Measurements from ENCODE around the gene CLIC5.

DNA sequence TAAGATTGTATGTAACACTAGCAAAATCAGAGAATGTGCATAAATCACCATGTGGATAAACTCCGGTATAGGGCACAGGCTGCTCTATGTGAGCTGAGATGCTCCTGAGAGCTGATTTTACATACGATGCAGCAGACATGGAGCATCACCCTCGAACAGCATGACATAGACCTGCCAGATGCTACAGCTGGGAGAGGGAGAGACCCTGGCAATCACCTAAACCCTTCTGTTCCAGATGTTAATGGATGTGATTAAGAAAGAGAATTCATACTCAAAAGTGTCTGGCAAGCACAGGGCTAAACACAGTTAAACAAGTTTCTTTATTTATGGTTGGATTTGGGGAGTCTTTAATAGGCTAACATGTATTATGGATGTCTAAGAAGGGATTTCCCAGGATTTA is 157.0 kb downstream of the CLIC5 start:
- no peak for TF ChIP-seq CTCF (IDR thresholded peaks at IDR 0.05 in 4 of 5, conservative IDR thresholded peaks at IDR 0.05 in 1 of 5)
- TF ChIP-seq POLR2A (IDR thresholded peaks at IDR 0.05) = no peak
